Measurements from ENCODE around the gene PNMA1.

PNMA1 gene

GRCh38 chr14:73663548-73664212 lies 50.5 kb downstream of the PNMA1 start:
- no peak for DNase-seq (ENCODE audit: low read depth)
- no peak overlapping the region for H3K4me3 ChIP-seq (ENCODE audit: low read length)
- no peak for TF ChIP-seq CTCF (conservative IDR thresholded peaks at IDR 0.05; ENCODE audit: low read depth, low read length)

- TF ChIP-seq CTCF (conservative IDR thresholded peaks at IDR 0.05; ENCODE audit: low read depth, low read length) = peak; percentile 63
- H3K4me3 ChIP-seq (ENCODE audit: low read length) = no peak overlapping the region
- peak; percentile 86 for DNase-seq (ENCODE audit: low read depth)
Measured at GRCh38 chr14:73662487-73662943, 51.7 kb downstream of the PNMA1 start.

DNA sequence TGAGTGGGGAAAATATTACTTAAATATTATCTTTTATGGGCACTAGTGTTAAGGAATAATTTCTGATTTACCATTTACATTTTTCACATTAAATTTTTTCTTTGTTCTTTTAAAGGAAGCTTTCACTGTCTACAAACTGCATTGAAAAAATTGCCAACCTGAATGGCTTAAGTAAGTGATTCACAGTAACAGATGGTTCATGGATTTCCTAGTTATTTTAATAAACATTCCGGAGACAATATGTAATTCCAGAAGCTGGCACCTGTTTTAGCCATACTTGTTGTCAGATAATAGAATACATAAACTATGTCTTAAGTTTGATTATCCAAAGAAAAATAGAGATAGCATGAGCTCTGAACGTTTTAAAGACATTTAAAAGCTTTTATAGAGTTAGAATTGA lies 52.3 kb downstream of the PNMA1 start:
- no peak overlapping the region for H3K4me3 ChIP-seq (ENCODE audit: low read length)
- TF ChIP-seq CTCF (conservative IDR thresholded peaks at IDR 0.05; ENCODE audit: low read depth, low read length) = no peak
- DNase-seq (ENCODE audit: low read depth) = no peak

All from retinal pigment epithelial cell (primary cell).